GM23338 (cell line): Measurements from ENCODE around the gene ARPC2. TPM values are rescaled to one million over a fixed set of nuclear protein-coding genes. Genes with fewer than 3 reads are reported as not detected.
A peak's percentile ranks its signal among the peaks of the same experiment; 100 is the strongest.

Source experiments
- ATAC-seq: fragments of 200-7000 bp; cut with Tn5 transposase; 3 replicates; pipeline ENCODE4 v1.9.1; 2020
- DNase-seq: peaks from one replicate; pipeline ENCODE4 v3.0.0-alpha.2; 2015; ENCODE audit warnings: low spot score
- H2AFZ ChIP-seq: fragments of 200-600 bp; sonication (generic); 2 replicates; pipeline ENCODE4 v1.8.0; 2016; ENCODE audit warnings: antibody characterized with exemption, mild to moderate bottlenecking, moderate library complexity
- H3F3A ChIP-seq: fragments of 200-600 bp; sonication (generic); replicated peaks from 2 replicates; pipeline ENCODE4 v1.8.0; 2017; ENCODE audit warnings: antibody characterized with exemption, mixed run types, low read depth
- H3K27ac ChIP-seq: fragments of 200-600 bp; sonication (generic); 2 replicates; pipeline ENCODE4 v1.6.1; 2016; ENCODE audit warnings: low read depth
- H3K27me3 ChIP-seq: fragments of 200-600 bp; sonication (generic); 2 replicates; pipeline ENCODE4 v1.8.0; 2016; ENCODE audit warnings: mild to moderate bottlenecking, mixed run types, moderate library complexity; ENCODE audit not compliant: insufficient read depth
- H3K36me3 ChIP-seq: fragments of 200-600 bp; sonication (generic); 2 replicates; pipeline ENCODE4 v1.8.0; 2016; ENCODE audit warnings: mild to moderate bottlenecking; ENCODE audit not compliant: insufficient read depth
- H3K4me1 ChIP-seq: fragments of 200-600 bp; sonication (generic); 2 replicates; pipeline ENCODE4 v1.8.0; 2016; ENCODE audit warnings: mild to moderate bottlenecking, moderate library complexity; ENCODE audit not compliant: insufficient read depth
- H3K4me2 ChIP-seq: fragments of 200-600 bp; sonication (generic); 2 replicates; pipeline ENCODE4 v1.7.1; 2017; ENCODE audit warnings: mixed run types
- H3K4me3 ChIP-seq: fragments of 200-600 bp; sonication (generic); 2 replicates; pipeline ENCODE4 v1.6.1; 2016; ENCODE audit warnings: mixed run types
- H3K79me2 ChIP-seq: fragments of 200-600 bp; sonication (generic); replicated peaks from 2 replicates; pipeline ENCODE4 v1.8.0; 2017; ENCODE audit warnings: mild to moderate bottlenecking; ENCODE audit not compliant: insufficient read depth
- H3K9me2 ChIP-seq: fragments of 200-600 bp; sonication (generic); 2 replicates; pipeline ENCODE4 v1.8.0; 2017; ENCODE audit not compliant: insufficient read depth
- H4K20me1 ChIP-seq: fragments of 200-600 bp; sonication (generic); replicated peaks from 2 replicates; pipeline ENCODE4 v1.8.0; 2017; ENCODE audit warnings: mild to moderate bottlenecking; ENCODE audit not compliant: insufficient read depth
- H3K27ac Mint-ChIP-seq: 2 replicates; pipeline ENCODE4 v1.8.0; 2020; ENCODE audit warnings: inconsistent platforms, mild to moderate bottlenecking, moderate library complexity, mixed read lengths
- H3K27me3 Mint-ChIP-seq: 3 replicates; pipeline ENCODE4 v1.8.0; 2022; ENCODE audit warnings: low read depth, mild to moderate bottlenecking, moderate library complexity, mixed read lengths, inconsistent platforms; ENCODE audit not compliant: insufficient read depth, poor library complexity
- H3K36me3 Mint-ChIP-seq: 3 replicates; pipeline ENCODE4 v1.8.0; 2021; ENCODE audit warnings: low read depth, mild to moderate bottlenecking, inconsistent platforms, moderate library complexity, mixed read lengths
- H3K4me1 Mint-ChIP-seq: 3 replicates; pipeline ENCODE4 v1.8.0; 2020; ENCODE audit warnings: mild to moderate bottlenecking, inconsistent platforms, mixed read lengths
- H3K4me3 Mint-ChIP-seq: 3 replicates; pipeline ENCODE4 v1.8.0; 2021; ENCODE audit warnings: moderate library complexity, mild to moderate bottlenecking, inconsistent platforms, mixed read lengths
- H3K9me3 Mint-ChIP-seq: 3 replicates; pipeline ENCODE4 v1.8.0; 2020; ENCODE audit warnings: moderate library complexity, mild to moderate bottlenecking, inconsistent platforms, mixed read lengths
- CREB1 ChIP-seq: fragments of 250-450 bp; sonication (Bioruptor Pico); IDR thresholded peaks from 2 replicates; pipeline ENCODE4 v1.5.0; 2020; ENCODE audit warnings: low read depth, mild to moderate bottlenecking, moderate library complexity
- EZH2 ChIP-seq: fragments of 200-600 bp; sonication (generic); IDR thresholded peaks from one replicate; pipeline ENCODE4 v1.8.0; 2017; ENCODE audit warnings: antibody characterized with exemption, mild to moderate bottlenecking, low read depth; ENCODE audit not compliant: unreplicated experiment
- EZH2phosphoT487 ChIP-seq: fragments of 200-600 bp; sonication (generic); IDR thresholded peaks from one replicate; pipeline ENCODE4 v1.8.1; 2018; ENCODE audit warnings: antibody characterized with exemption; ENCODE audit not compliant: unreplicated experiment
- JUNB ChIP-seq: IDR thresholded peaks from one replicate; pipeline ENCODE4 v1.6.1; 2016; ENCODE audit warnings: antibody characterized with exemption; ENCODE audit not compliant: unreplicated experiment
- NANOG ChIP-seq: IDR thresholded peaks from 2 replicates; pipeline ENCODE4 v1.6.1; 2016; ENCODE audit warnings: antibody characterized with exemption, borderline replicate concordance
- POLR2AphosphoS5 ChIP-seq: IDR thresholded peaks from 2 replicates; pipeline ENCODE4 v1.6.1; 2016; ENCODE audit warnings: antibody characterized with exemption, low read depth
- REST ChIP-seq: IDR thresholded peaks from one replicate; pipeline ENCODE4 v1.6.1; 2018; ENCODE audit warnings: antibody characterized with exemption; ENCODE audit not compliant: unreplicated experiment
- STAT1 ChIP-seq: IDR thresholded peaks from one replicate; pipeline ENCODE4 v1.6.1; 2016; ENCODE audit warnings: antibody characterized with exemption; ENCODE audit not compliant: unreplicated experiment
- polyA plus RNA-seq: library from polyadenylated mRNA; unstranded; fragments of >200 nt; fragmentation: Nextera tagmentation; extraction: Ambion mirVana; gene quantifications from 2 replicates; pipeline ENCODE4 v1.2.1, GENCODE V29; 2016
- total RNA-seq: library from RNA; depleted of rRNA; stranded (reverse); fragments of >200 nt; shearing (Covaris generic); gene quantifications from 2 replicates; pipeline ENCODE4 v1.2.3, GENCODE V29; 2014
- TF ChIP-seq, protein P1 (sequence below): fragments of 250-450 bp; sonication (Bioruptor Pico); IDR thresholded peaks from 2 replicates; pipeline ENCODE4 v1.5.0; 2020; ENCODE audit warnings: mild to moderate bottlenecking, moderate library complexity
- TF ChIP-seq, protein P2 (sequence below), 2 experiments: fragments of 200-600 bp in 1 of 2; sonication (generic) in 1 of 2; conservative IDR thresholded peaks; 2 replicates each; pipeline versions ENCODE4 v1.5.1 to v1.6.1; 2016 to 2017; ENCODE audit warnings: antibody characterized with exemption in 2 of 2, low read depth in 2 of 2, mild to moderate bottlenecking in 2 of 2, moderate library complexity in 1 of 2

ARPC2 gene
- total and polyA plus RNA-seq, 2 experiments from 2014 or later, result 217 to 271 TPM

DNA sequence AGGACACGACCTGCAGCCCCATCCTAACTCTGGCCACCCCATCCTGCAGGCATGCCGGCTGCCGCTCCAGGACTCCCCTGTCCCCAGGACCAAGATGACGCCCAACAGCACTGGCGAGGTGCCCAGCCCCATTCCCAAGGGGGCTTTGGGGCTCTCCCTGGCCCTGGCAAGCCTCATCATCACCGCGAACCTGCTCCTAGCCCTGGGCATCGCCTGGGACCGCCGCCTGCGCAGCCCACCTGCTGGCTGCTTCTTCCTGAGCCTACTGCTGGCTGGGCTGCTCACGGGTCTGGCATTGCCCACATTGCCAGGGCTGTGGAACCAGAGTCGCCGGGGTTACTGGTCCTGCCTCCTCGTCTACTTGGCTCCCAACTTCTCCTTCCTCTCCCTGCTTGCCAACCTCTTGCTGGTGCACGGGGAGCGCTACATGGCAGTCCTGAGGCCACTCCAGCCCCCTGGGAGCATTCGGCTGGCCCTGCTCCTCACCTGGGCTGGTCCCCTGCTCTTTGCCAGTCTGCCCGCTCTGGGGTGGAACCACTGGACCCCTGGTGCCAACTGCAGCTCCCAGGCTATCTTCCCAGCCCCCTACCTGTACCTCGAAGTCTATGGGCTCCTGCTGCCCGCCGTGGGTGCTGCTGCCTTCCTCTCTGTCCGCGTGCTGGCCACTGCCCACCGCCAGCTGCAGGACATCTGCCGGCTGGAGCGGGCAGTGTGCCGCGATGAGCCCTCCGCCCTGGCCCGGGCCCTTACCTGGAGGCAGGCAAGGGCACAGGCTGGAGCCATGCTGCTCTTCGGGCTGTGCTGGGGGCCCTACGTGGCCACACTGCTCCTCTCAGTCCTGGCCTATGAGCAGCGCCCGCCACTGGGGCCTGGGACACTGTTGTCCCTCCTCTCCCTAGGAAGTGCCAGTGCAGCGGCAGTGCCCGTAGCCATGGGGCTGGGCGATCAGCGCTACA lies 45.9 kb downstream of the ARPC2 start (continued):
- TF ChIP-seq, protein P1, sequence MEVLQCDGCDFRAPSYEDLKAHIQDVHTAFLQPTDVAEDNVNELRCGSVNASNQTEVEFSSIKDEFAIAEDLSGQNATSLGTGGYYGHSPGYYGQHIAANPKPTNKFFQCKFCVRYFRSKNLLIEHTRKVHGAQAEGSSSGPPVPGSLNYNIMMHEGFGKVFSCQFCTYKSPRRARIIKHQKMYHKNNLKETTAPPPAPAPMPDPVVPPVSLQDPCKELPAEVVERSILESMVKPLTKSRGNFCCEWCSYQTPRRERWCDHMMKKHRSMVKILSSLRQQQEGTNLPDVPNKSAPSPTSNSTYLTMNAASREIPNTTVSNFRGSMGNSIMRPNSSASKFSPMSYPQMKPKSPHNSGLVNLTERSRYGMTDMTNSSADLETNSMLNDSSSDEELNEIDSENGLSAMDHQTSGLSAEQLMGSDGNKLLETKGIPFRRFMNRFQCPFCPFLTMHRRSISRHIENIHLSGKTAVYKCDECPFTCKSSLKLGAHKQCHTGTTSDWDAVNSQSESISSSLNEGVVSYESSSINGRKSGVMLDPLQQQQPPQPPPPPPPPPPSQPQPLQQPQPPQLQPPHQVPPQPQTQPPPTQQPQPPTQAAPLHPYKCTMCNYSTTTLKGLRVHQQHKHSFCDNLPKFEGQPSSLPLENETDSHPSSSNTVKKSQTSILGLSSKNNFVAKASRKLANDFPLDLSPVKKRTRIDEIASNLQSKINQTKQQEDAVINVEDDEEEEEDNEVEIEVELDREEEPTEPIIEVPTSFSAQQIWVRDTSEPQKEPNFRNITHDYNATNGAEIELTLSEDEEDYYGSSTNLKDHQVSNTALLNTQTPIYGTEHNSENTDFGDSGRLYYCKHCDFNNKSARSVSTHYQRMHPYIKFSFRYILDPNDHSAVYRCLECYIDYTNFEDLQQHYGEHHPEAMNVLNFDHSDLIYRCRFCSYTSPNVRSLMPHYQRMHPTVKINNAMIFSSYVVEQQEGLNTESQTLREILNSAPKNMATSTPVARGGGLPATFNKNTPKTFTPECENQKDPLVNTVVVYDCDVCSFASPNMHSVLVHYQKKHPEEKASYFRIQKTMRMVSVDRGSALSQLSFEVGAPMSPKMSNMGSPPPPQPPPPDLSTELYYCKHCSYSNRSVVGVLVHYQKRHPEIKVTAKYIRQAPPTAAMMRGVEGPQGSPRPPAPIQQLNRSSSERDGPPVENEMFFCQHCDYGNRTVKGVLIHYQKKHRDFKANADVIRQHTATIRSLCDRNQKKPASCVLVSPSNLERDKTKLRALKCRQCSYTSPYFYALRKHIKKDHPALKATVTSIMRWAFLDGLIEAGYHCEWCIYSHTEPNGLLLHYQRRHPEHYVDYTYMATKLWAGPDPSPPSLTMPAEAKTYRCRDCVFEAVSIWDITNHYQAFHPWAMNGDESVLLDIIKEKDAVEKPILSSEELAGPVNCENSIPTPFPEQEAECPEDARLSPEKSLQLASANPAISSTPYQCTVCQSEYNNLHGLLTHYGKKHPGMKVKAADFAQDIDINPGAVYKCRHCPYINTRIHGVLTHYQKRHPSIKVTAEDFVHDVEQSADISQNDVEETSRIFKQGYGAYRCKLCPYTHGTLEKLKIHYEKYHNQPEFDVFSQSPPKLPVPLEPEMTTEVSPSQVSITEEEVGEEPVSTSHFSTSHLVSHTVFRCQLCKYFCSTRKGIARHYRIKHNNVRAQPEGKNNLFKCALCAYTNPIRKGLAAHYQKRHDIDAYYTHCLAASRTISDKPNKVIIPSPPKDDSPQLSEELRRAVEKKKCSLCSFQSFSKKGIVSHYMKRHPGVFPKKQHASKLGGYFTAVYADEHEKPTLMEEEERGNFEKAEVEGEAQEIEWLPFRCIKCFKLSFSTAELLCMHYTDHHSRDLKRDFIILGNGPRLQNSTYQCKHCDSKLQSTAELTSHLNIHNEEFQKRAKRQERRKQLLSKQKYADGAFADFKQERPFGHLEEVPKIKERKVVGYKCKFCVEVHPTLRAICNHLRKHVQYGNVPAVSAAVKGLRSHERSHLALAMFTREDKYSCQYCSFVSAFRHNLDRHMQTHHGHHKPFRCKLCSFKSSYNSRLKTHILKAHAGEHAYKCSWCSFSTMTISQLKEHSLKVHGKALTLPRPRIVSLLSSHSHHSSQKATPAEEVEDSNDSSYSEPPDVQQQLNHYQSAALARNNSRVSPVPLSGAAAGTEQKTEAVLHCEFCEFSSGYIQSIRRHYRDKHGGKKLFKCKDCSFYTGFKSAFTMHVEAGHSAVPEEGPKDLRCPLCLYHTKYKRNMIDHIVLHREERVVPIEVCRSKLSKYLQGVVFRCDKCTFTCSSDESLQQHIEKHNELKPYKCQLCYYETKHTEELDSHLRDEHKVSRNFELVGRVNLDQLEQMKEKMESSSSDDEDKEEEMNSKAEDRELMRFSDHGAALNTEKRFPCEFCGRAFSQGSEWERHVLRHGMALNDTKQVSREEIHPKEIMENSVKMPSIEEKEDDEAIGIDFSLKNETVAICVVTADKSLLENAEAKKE (CRISPR knock-in tag), result no peak
- TF ChIP-seq CREB1 (CRISPR knock-in tag), result no peak
- no peak for TF ChIP-seq STAT1
- TF ChIP-seq NANOG, result no peak

- H2AFZ ChIP-seq, result no peak overlapping the region
- Mint-ChIP-seq H3K4me3 (no peak overlapping the region; the same call in 2 of the 3 replicates), H3K36me3 (peaks cover 40% of the 10 kb centered on the region), H3K27me3 (peaks cover 7% of the 10 kb centered on the region), H3K4me1 (peaks cover 24% of the 10 kb centered on the region), H3K9me3 (no peaks in the 10 kb centered on the region), H3K27ac (no peak overlapping the region)
- H3K9me2 ChIP-seq, result no peaks in the 10 kb centered on the region
- H3K4me1 ChIP-seq, result peaks cover 32% of the 10 kb centered on the region
- H3K27me3 ChIP-seq, result no peaks in the 10 kb centered on the region
- DNase-seq, result no peak
- H3K4me2 ChIP-seq, result no peak overlapping the region
- H3K79me2 ChIP-seq, result peaks cover 9% of the 10 kb centered on the region
- no peaks in the 10 kb centered on the region for H4K20me1 ChIP-seq
- TF ChIP-seq EZH2 (no peak), REST (no peak), EZH2phosphoT487 (no peak), POLR2AphosphoS5 (no peak), JUNB (no peak), CREB1 (CRISPR knock-in tag) (no peak), STAT1 (no peak)
- TF ChIP-seq, protein P2, sequence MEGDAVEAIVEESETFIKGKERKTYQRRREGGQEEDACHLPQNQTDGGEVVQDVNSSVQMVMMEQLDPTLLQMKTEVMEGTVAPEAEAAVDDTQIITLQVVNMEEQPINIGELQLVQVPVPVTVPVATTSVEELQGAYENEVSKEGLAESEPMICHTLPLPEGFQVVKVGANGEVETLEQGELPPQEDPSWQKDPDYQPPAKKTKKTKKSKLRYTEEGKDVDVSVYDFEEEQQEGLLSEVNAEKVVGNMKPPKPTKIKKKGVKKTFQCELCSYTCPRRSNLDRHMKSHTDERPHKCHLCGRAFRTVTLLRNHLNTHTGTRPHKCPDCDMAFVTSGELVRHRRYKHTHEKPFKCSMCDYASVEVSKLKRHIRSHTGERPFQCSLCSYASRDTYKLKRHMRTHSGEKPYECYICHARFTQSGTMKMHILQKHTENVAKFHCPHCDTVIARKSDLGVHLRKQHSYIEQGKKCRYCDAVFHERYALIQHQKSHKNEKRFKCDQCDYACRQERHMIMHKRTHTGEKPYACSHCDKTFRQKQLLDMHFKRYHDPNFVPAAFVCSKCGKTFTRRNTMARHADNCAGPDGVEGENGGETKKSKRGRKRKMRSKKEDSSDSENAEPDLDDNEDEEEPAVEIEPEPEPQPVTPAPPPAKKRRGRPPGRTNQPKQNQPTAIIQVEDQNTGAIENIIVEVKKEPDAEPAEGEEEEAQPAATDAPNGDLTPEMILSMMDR (conservative IDR thresholded peaks at IDR 0.05; ENCODE audit: low read depth in 2 of 2), result peak; percentile 26 to 45; a peak in 3 of 4 replicates
- no peaks in the 10 kb centered on the region for H3K36me3 ChIP-seq
- H3F3A ChIP-seq, result peaks cover 7% of the 10 kb centered on the region; the same call in 1 of the 2 replicates
- no peak overlapping the region for H3K27ac ChIP-seq
- H3K4me3 ChIP-seq, result no peak overlapping the region
- ATAC-seq, result peak; percentile 6; the same call in 1 of the 3 replicates
Measured at GRCh38 chr2:218263817-218264641, 47.0 kb downstream of the ARPC2 start.
